ENCODE measurements around the gene WDR3.

DNA sequence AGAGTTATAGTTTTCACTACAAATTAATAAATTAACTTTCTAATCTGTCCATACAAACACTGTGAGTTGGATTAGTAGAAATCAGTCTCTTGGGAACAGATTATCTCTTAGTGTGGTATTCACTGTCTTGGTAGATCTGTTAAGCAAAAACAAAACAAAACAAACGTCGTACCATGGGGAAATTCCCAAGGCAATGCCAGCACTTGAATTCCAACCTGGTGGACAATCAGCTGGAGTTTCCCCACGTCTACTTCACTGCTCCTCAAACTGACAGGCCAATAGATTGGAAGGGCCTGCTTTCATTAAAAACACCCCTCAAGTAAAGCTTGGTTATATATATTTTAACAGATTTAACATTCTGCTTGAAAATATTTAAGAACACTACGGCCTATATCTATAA lies 32.0 kb upstream of the WDR3 start:
- TF ChIP-seq, protein P1, sequence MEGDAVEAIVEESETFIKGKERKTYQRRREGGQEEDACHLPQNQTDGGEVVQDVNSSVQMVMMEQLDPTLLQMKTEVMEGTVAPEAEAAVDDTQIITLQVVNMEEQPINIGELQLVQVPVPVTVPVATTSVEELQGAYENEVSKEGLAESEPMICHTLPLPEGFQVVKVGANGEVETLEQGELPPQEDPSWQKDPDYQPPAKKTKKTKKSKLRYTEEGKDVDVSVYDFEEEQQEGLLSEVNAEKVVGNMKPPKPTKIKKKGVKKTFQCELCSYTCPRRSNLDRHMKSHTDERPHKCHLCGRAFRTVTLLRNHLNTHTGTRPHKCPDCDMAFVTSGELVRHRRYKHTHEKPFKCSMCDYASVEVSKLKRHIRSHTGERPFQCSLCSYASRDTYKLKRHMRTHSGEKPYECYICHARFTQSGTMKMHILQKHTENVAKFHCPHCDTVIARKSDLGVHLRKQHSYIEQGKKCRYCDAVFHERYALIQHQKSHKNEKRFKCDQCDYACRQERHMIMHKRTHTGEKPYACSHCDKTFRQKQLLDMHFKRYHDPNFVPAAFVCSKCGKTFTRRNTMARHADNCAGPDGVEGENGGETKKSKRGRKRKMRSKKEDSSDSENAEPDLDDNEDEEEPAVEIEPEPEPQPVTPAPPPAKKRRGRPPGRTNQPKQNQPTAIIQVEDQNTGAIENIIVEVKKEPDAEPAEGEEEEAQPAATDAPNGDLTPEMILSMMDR (IDR thresholded peaks at IDR 0.05; ENCODE audit: borderline replicate concordance, extremely low read depth, low read length, poor library complexity, severe bottlenecking), result no peak
- TF ChIP-seq EZH2 (IDR thresholded peaks at IDR 0.05; ENCODE audit: borderline replicate concordance, low read depth, low read length, severe bottlenecking), result no peak

All from DND-41 (cell line).